K562 (cell line): ENCODE data around the gene EIF1B. TPM values are rescaled to one million over a fixed set of nuclear protein-coding genes. Genes with fewer than 3 reads are reported as not detected.

ENCODE experiments used
- ARID2 ChIP-seq: fragments of 450-650 bp; IDR thresholded peaks from 2 replicates; pipeline ENCODE4 v1.6.1; 2017; ENCODE audit warnings: antibody characterized with exemption, mild to moderate bottlenecking
- CTCF ChIP-seq, 3 experiments: IDR thresholded peaks in 2 of 3; conservative IDR thresholded peaks in 1 of 3; 2 replicates each; pipeline ENCODE4 v1.5.1; 2011 to 2012; ENCODE audit warnings: low read length in 3 of 3, mild to moderate bottlenecking in 3 of 3, control low read depth in 2 of 3, improper control_type of control experiment in 1 of 3, inconsistent platforms in 1 of 3, low read depth in 1 of 3, mixed read lengths in 1 of 3, moderate library complexity in 1 of 3; ENCODE audit not compliant: insufficient read depth in 2 of 3
- GABPA ChIP-seq: fragments of 200-800 bp; sonication (Bioruptor generic); conservative IDR thresholded peaks from 2 replicates; pipeline ENCODE4 v1.6.1; 2016; ENCODE audit warnings: low read depth, missing genetic modification characterization, missing compliant biosample characterization
- NFE2 ChIP-seq: IDR thresholded peaks from 2 replicates; pipeline ENCODE4 v1.6.1; 2014; ENCODE audit warnings: antibody characterized with exemption, low read depth
- PPARD ChIP-seq: fragments of 250-450 bp; sonication (Bioruptor Pico); IDR thresholded peaks from 2 replicates; pipeline ENCODE4 v1.8.0; 2022; ENCODE audit warnings: inconsistent platforms, mild to moderate bottlenecking, moderate library complexity
- PTRF ChIP-seq: fragments of 450-650 bp; IDR thresholded peaks from 2 replicates; pipeline ENCODE4 v1.6.1; 2016; ENCODE audit warnings: mild to moderate bottlenecking, missing genetic modification characterization, missing compliant biosample characterization
- RB1 ChIP-seq: fragments of 450-650 bp; IDR thresholded peaks from 2 replicates; pipeline ENCODE4 v1.6.1; 2017; ENCODE audit warnings: low read depth, mild to moderate bottlenecking
- TSHZ1 ChIP-seq: fragments of 250-450 bp; sonication (Bioruptor Pico); IDR thresholded peaks from 2 replicates; pipeline ENCODE4 v1.4.0; 2020; ENCODE audit warnings: mild to moderate bottlenecking, moderate library complexity
- ZBTB11 ChIP-seq, 3 experiments: fragments of 200-800 bp in 1 of 3; fragments of 250-450 bp in 1 of 3; fragments of 450-650 bp in 1 of 3; sonication (Bioruptor Pico) in 1 of 3; sonication (Bioruptor generic) in 1 of 3; formaldehyde crosslinking in 1 of 3; IDR thresholded peaks; 2 replicates each; pipeline versions ENCODE4 v1.6.1 to v1.8.0; 2016 to 2022; ENCODE audit warnings: mild to moderate bottlenecking in 2 of 3, missing genetic modification characterization in 2 of 3, missing compliant biosample characterization in 1 of 3, moderate library complexity in 1 of 3
- polyA plus RNA-seq, 8 experiments: library from polyadenylated mRNA; depleted of rRNA in 4 of 8; stranded (reverse) in 5 of 8; unstranded in 3 of 8; fragments of >200 nt; fragmentation: Nextera tagmentation in 2 of 8; fragmentation: Illumina TruSeq in 1 of 8; extraction: Ambion mirVana in 2 of 8; extraction: Trizol in 1 of 8; gene quantifications; 2 replicates each; pipeline versions ENCODE4 v1.2.1 to v1.2.3, GENCODE V29; 2011 to 2014; ENCODE audit warnings: inconsistent platforms in 1 of 8, missing spikeins in 1 of 8
- total RNA-seq, 7 experiments: library from RNA; depleted of rRNA in 6 of 7; stranded (reverse); fragments of >200 nt in 6 of 7; fragmentation: Illumina TruSeq in 2 of 7; extraction: Trizol in 2 of 7; gene quantifications; 2 replicates each; pipeline versions ENCODE4 v1.2.1 to v1.2.3, GENCODE V29; 2011 to 2021; ENCODE audit warnings: low replicate concordance in 1 of 7
- TF ChIP-seq, protein P1 (sequence below): fragments of 450-650 bp; formaldehyde crosslinking; IDR thresholded peaks from 2 replicates; pipeline ENCODE4 v1.4.0; 2020; ENCODE audit warnings: mild to moderate bottlenecking, moderate library complexity
- TF ChIP-seq, protein P2 (sequence below), 2 experiments: fragments of 450-650 bp in 1 of 2; sonication (generic) in 1 of 2; formaldehyde crosslinking in 1 of 2; IDR thresholded peaks in 1 of 2; conservative IDR thresholded peaks in 1 of 2; 2 replicates each; pipeline versions ENCODE4 v1.6.1 to v1.8.1; 2016 to 2023; ENCODE audit warnings: mild to moderate bottlenecking in 2 of 2, moderate library complexity in 2 of 2, inconsistent platforms in 1 of 2, missing genetic modification reagents in 1 of 2
- TF ChIP-seq, protein P3 (sequence below): fragments of 450-650 bp; formaldehyde crosslinking; IDR thresholded peaks from 2 replicates; pipeline ENCODE4 v1.4.0; 2020; ENCODE audit warnings: mild to moderate bottlenecking, moderate library complexity

EIF1B gene
- total and polyA plus RNA-seq, 9 of the 15 experiments (the other 6 are each of a cell fraction or from before 2014, with no cell fraction given): 18.1 to 184 (median 78.9) TPM

DNA sequence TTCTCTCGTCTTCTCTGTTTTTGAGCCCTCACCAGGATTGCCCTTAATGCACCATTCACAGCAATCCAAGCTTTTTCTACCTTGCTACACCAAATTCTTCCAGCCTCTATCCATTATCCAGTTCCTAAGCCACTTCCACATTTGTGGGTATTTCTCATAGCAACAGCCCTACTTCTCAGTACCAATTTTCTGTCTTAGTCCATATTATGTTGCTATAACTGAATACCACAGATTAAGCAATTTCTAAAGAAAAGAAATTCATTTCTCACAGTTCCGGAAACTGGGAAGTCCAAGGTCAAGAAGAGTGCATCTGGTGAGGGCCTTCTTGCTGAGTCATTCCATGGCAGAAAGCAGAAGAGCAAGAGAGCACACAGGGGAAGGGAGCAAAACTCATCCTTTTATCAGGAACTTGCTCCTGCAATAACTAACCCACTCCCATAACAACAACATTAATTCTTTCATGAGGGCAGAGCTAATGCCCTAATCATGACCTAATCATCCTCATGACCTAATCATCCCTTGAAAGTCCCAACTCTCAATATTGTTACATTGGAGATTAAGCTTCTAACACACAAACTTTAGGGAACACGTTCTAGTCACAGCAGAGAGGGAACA lies 9.7 kb upstream of the EIF1B start (continued):
- TF ChIP-seq RB1 (0 out of 2 replicates have a peak, but pooled peaks have one; percentile 7), NFE2 (peak; percentile 100), PPARD (CRISPR knock-in tag) (peak; percentile 60; the same call in 1 of the 2 replicates), ARID2 (0 out of 2 replicates have a peak, but pooled peaks have one; percentile 34), ZBTB11 (CRISPR knock-in tag; IDR thresholded peaks at IDR 0.05) (peak in 1 of 3 experiments; percentile 49; a peak in 1 of 6 replicates), CTCF (IDR thresholded peaks at IDR 0.05 in 2 of 3, conservative IDR thresholded peaks at IDR 0.05 in 1 of 3; ENCODE audit: insufficient read depth in 2 of 3, low read depth in 1 of 3, low read length in 3 of 3) (peak in 1 of 3 experiments; percentile 3; a peak in 1 of 6 replicates), GABPA (tag) (peak; percentile 71), PTRF (tag) (no peak; the same call in 1 of the 2 replicates), TSHZ1 (no peak)
- TF ChIP-seq, protein P1, sequence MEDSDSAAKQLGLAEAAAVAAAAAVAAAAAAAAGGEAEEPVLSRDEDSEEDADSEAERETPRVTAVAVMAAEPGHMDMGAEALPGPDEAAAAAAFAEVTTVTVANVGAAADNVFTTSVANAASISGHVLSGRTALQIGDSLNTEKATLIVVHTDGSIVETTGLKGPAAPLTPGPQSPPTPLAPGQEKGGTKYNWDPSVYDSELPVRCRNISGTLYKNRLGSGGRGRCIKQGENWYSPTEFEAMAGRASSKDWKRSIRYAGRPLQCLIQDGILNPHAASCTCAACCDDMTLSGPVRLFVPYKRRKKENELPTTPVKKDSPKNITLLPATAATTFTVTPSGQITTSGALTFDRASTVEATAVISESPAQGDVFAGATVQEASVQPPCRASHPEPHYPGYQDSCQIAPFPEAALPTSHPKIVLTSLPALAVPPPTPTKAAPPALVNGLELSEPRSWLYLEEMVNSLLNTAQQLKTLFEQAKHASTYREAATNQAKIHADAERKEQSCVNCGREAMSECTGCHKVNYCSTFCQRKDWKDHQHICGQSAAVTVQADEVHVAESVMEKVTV: no peak
- TF ChIP-seq, protein P2, sequence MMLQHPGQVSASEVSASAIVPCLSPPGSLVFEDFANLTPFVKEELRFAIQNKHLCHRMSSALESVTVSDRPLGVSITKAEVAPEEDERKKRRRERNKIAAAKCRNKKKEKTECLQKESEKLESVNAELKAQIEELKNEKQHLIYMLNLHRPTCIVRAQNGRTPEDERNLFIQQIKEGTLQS (IDR thresholded peaks at IDR 0.05): peak; percentile 83
- TF ChIP-seq, protein P2 (CRISPR knock-in tag; conservative IDR thresholded peaks at IDR 0.05): no peak
- TF ChIP-seq, protein P3, sequence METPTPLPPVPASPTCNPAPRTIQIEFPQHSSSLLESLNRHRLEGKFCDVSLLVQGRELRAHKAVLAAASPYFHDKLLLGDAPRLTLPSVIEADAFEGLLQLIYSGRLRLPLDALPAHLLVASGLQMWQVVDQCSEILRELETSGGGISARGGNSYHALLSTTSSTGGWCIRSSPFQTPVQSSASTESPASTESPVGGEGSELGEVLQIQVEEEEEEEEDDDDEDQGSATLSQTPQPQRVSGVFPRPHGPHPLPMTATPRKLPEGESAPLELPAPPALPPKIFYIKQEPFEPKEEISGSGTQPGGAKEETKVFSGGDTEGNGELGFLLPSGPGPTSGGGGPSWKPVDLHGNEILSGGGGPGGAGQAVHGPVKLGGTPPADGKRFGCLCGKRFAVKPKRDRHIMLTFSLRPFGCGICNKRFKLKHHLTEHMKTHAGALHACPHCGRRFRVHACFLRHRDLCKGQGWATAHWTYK (CRISPR knock-in tag): peak; percentile 70; the same call in 1 of the 2 replicates
